Peyer's patch (tissue), 4 donors: ENCODE results near the gene RSU1. TPM values are rescaled to one million over a fixed set of nuclear protein-coding genes. Genes with fewer than 3 reads are reported as not detected.

Source experiments
- DNase-seq, 3 donors: peaks; one replicate each; pipeline ENCODE4 v3.0.0-alpha.2; 2017 to 2019
- H3K27ac ChIP-seq, 4 donors: fragments of 200-600 bp; sonication (generic); one replicate each; pipeline ENCODE4 v1.5.1; 2016 to 2019
- H3K27me3 ChIP-seq, 2 donors: fragments of 200-600 bp; sonication (generic); one replicate each; pipeline ENCODE4 v1.5.1; 2019
- H3K36me3 ChIP-seq, 3 donors: fragments of 200-600 bp; sonication (generic); one replicate each; pipeline ENCODE4 v1.5.1; 2016 to 2019
- H3K4me1 ChIP-seq, 4 donors: fragments of 200-600 bp; sonication (generic); one replicate each; pipeline ENCODE4 v1.5.1; 2016 to 2019
- H3K4me3 ChIP-seq, 4 donors: fragments of 200-600 bp; sonication (generic); 1 replicate in 3 of 4; 2 replicates in 1 of 4; pipeline ENCODE4 v1.5.1; 2016 to 2019; ENCODE audit warnings: mild to moderate bottlenecking in 1 of 4
- H3K9me3 ChIP-seq, 4 donors: fragments of 200-600 bp; sonication (generic); one replicate each; pipeline ENCODE4 v1.5.1; 2016 to 2019; ENCODE audit warnings: mild to moderate bottlenecking in 1 of 4
- CTCF ChIP-seq, 6 experiments: fragments of 450-650 bp in 4 of 6; fragments of 200-600 bp in 2 of 6; sonication (generic) in 1 of 6; IDR thresholded peaks; one replicate each; pipeline ENCODE4 v1.5.1; 2017 to 2019; ENCODE audit warnings: antibody characterized with exemption in 6 of 6, mild to moderate bottlenecking in 3 of 6, moderate library complexity in 1 of 6
- POLR2A ChIP-seq, 2 donors: fragments of 450-650 bp; IDR thresholded peaks; one replicate each; pipeline ENCODE4 v1.5.1; 2017; ENCODE audit warnings: antibody characterized with exemption in 2 of 2, mild to moderate bottlenecking in 2 of 2, moderate library complexity in 2 of 2
- total RNA-seq, 4 donors: library from RNA; depleted of rRNA; stranded (reverse); fragments of >200 nt; gene quantifications; one replicate each; pipeline ENCODE4 v1.1.0, GENCODE V29; 2016

The RSU1 gene
- total RNA-seq, 4 donors from 2014 or later, result 14.5 to 31.4 (median 23.5) TPM

GRCh38 chr10:16804123-16804522 is 13.1 kb downstream of the RSU1 start:
- no peak for DNase-seq
- Histone ChIP-seq H3K9me3 (no peaks in the 10 kb centered on the region), H3K36me3 (no peaks in the 10 kb centered on the region), H3K27me3 (no peaks in the 10 kb centered on the region), H3K27ac (no peak overlapping the region), H3K4me1 (no peaks in the 10 kb centered on the region), H3K4me3 (no peak overlapping the region)
- TF ChIP-seq POLR2A (IDR thresholded peaks at IDR 0.05) (no peak), CTCF (IDR thresholded peaks at IDR 0.05) (no peak)

- H3K9me3 ChIP-seq, result no peaks in the 10 kb centered on the region
- no peak for DNase-seq
- no peak overlapping the region for H3K27ac ChIP-seq
- no peaks in the 10 kb centered on the region for H3K4me1 ChIP-seq
- H3K27me3 ChIP-seq, result no peaks in the 10 kb centered on the region
- TF ChIP-seq CTCF (IDR thresholded peaks at IDR 0.05) (no peak), POLR2A (IDR thresholded peaks at IDR 0.05) (no peak)
- no peak overlapping the region for H3K4me3 ChIP-seq
- H3K36me3 ChIP-seq, result no peaks in the 10 kb centered on the region
Measured at GRCh38 chr10:16803464-16803863, 13.8 kb downstream of the RSU1 start.

- Histone ChIP-seq H3K36me3 (no peaks in the 10 kb centered on the region), H3K4me3 (no peak overlapping the region), H3K4me1 (no peaks in the 10 kb centered on the region), H3K27ac (no peak overlapping the region), H3K27me3 (no peaks in the 10 kb centered on the region), H3K9me3 (no peaks in the 10 kb centered on the region)
- TF ChIP-seq POLR2A (IDR thresholded peaks at IDR 0.05) (no peak), CTCF (IDR thresholded peaks at IDR 0.05) (no peak)
- no peak for DNase-seq
Measured at GRCh38 chr10:16799621-16800020, 17.6 kb downstream of the RSU1 start.

- TF ChIP-seq CTCF (IDR thresholded peaks at IDR 0.05), result no peak
- TF ChIP-seq POLR2A (IDR thresholded peaks at IDR 0.05), result no peak
- Histone ChIP-seq H3K9me3 (no peaks in the 10 kb centered on the region), H3K27ac (no peak overlapping the region), H3K36me3 (no peaks in the 10 kb centered on the region), H3K4me3 (no peak overlapping the region), H3K4me1 (no peaks in the 10 kb centered on the region), H3K27me3 (no peaks in the 10 kb centered on the region)
- no peak for DNase-seq
Measured at GRCh38 chr10:16798571-16798970, 18.7 kb downstream of the RSU1 start.

- DNase-seq, result no peak
- no peak for TF ChIP-seq POLR2A (IDR thresholded peaks at IDR 0.05)
- TF ChIP-seq CTCF (IDR thresholded peaks at IDR 0.05), result no peak
- no peaks in the 10 kb centered on the region for H3K27me3 ChIP-seq
- H3K27ac ChIP-seq, result no peak overlapping the region
- H3K4me3 ChIP-seq, result no peak overlapping the region
- no peaks in the 10 kb centered on the region for H3K9me3 ChIP-seq
- no peaks in the 10 kb centered on the region for H3K36me3 ChIP-seq
- no peaks in the 10 kb centered on the region for H3K4me1 ChIP-seq
Measured at GRCh38 chr10:16795410-16796073, 21.7 kb downstream of the RSU1 start.

- Histone ChIP-seq H3K36me3 (no peaks in the 10 kb centered on the region), H3K27me3 (no peaks in the 10 kb centered on the region), H3K4me1 (no peaks in the 10 kb centered on the region), H3K27ac (no peak overlapping the region), H3K4me3 (no peak overlapping the region), H3K9me3 (no peaks in the 10 kb centered on the region)
- DNase-seq, result no peak
- TF ChIP-seq CTCF (IDR thresholded peaks at IDR 0.05) (no peak), POLR2A (IDR thresholded peaks at IDR 0.05) (no peak)
Measured at GRCh38 chr10:16794005-16794404, 23.2 kb downstream of the RSU1 start.
